Activated CD8-positive, alpha-beta T cell treated with anti-CD3 and anti-CD28 coated beads for 36 hours (primary cell): ENCODE measurements around the gene KIAA0408. TPM values are rescaled to one million over a fixed set of nuclear protein-coding genes. Genes with fewer than 3 reads are reported as not detected.

ENCODE experiments used
- ATAC-seq: fragments of 200-7000 bp; cut with Tn5 transposase; one replicate; pipeline ENCODE4 v1.10.0; 2021; ENCODE audit warnings: mild to moderate bottlenecking, moderate library complexity
- CTCF ChIA-PET: fragments of 350-600 bp; sonication (Branson Sonifier 250); formaldehyde crosslinking; loops from one replicate; lab custom pipeline; 2021; ENCODE audit warnings: antibody characterized with exemption; lab: Charles Lee
- POLR2A ChIA-PET: fragments of 350-600 bp; sonication (Branson Sonifier 250); formaldehyde crosslinking; loops from one replicate; lab custom pipeline; 2021; ENCODE audit warnings: antibody characterized with exemption; lab: Charles Lee
- DNase-seq: peaks from one replicate; pipeline ENCODE4 v3.0.0-alpha.2; 2020
- H3K27ac Mint-ChIP-seq: one replicate; pipeline ENCODE4 v1.8.0; 2021; ENCODE audit warnings: mild to moderate bottlenecking, mixed read lengths
- H3K27me3 Mint-ChIP-seq: one replicate; pipeline ENCODE4 v1.8.0; 2021; ENCODE audit warnings: mixed read lengths
- H3K36me3 Mint-ChIP-seq: one replicate; pipeline ENCODE4 v1.8.0; 2021; ENCODE audit warnings: low read depth, mixed read lengths
- H3K4me1 Mint-ChIP-seq: one replicate; pipeline ENCODE4 v1.8.0; 2021; ENCODE audit warnings: low read depth, mixed read lengths
- H3K4me3 Mint-ChIP-seq: one replicate; pipeline ENCODE4 v1.8.0; 2021; ENCODE audit warnings: mild to moderate bottlenecking, moderate library complexity, mixed read lengths
- H3K9me3 Mint-ChIP-seq: one replicate; pipeline ENCODE4 v1.8.0; 2021; ENCODE audit warnings: mixed read lengths
- CTCF ChIP-seq: fragments of 200-600 bp; IDR thresholded peaks from one replicate; pipeline ENCODE4 v1.8.0; 2022; ENCODE audit warnings: antibody characterized with exemption, mild to moderate bottlenecking
- intact Hi-C: fragments of 100-400 bp; cut with micrococcal nuclease; formaldehyde crosslinking; loops from one replicate; pipeline ENCODE4 v1.10.0; 2022
- total RNA-seq, 2 experiments: library from RNA; stranded (reverse); gene quantifications; one replicate each; pipeline ENCODE4 v1.2.3, GENCODE V29; 2021

KIAA0408 gene
- total RNA-seq, 2 experiments from 2014 or later, result 1.8 to 2.6 TPM

- H3K4me1 Mint-ChIP-seq, result no peaks in the 10 kb centered on the region
- no peak overlapping the region for H3K4me3 Mint-ChIP-seq
- POLR2A ChIA-PET, result no interaction called here
- no peaks in the 10 kb centered on the region for H3K36me3 Mint-ChIP-seq
- ATAC-seq (no peak), DNase-seq (no peak)
- no peak for TF ChIP-seq CTCF
- peaks cover 4% of the 10 kb centered on the region for H3K27me3 Mint-ChIP-seq
- no peaks in the 10 kb centered on the region for H3K9me3 Mint-ChIP-seq
- no peak overlapping the region for H3K27ac Mint-ChIP-seq
- intact Hi-C loops, result no loop called here
- CTCF ChIA-PET, result no interaction called here
These were observed 12.8 kb downstream of the KIAA0408 start for GRCh38 chr6:127446356-127446755.

- CTCF ChIA-PET, result no interaction called here
- H3K4me3 Mint-ChIP-seq, result no peak overlapping the region
- ATAC-seq, result no peak
- no peak overlapping the region for H3K27ac Mint-ChIP-seq
- no peak for DNase-seq
- intact Hi-C loops, result no loop called here
- no peaks in the 10 kb centered on the region for H3K4me1 Mint-ChIP-seq
- H3K9me3 Mint-ChIP-seq, result no peaks in the 10 kb centered on the region
- no peak for TF ChIP-seq CTCF
- POLR2A ChIA-PET, result no interaction called here
- H3K36me3 Mint-ChIP-seq, result no peaks in the 10 kb centered on the region
- H3K27me3 Mint-ChIP-seq, result peaks cover 7% of the 10 kb centered on the region
These were observed 17.3 kb downstream of the KIAA0408 start for GRCh38 chr6:127441881-127442280.

GRCh38 chr6:127439718-127440117, 19.5 kb downstream of the KIAA0408 start:
- Mint-ChIP-seq H3K36me3 (no peaks in the 10 kb centered on the region), H3K4me1 (no peaks in the 10 kb centered on the region), H3K27me3 (peaks cover 10% of the 10 kb centered on the region), H3K4me3 (no peak overlapping the region), H3K27ac (no peak overlapping the region), H3K9me3 (no peaks in the 10 kb centered on the region)
- ATAC-seq (no peak), DNase-seq (no peak)
- intact Hi-C loops, result no loop called here
- TF ChIP-seq CTCF, result no peak
- ChIA-PET CTCF (no interaction called here), POLR2A (no interaction called here)

GRCh38 chr6:127436578-127437110, 22.5 kb downstream of the KIAA0408 start:
- intact Hi-C loops, result no loop called here
- ChIA-PET POLR2A (no interaction called here), CTCF (no interaction called here)
- no peak for TF ChIP-seq CTCF
- H3K9me3 Mint-ChIP-seq, result no peaks in the 10 kb centered on the region
- H3K27me3 Mint-ChIP-seq, result peaks cover 6% of the 10 kb centered on the region
- H3K4me1 Mint-ChIP-seq, result no peaks in the 10 kb centered on the region
- DNase-seq (no peak), ATAC-seq (no peak)
- H3K36me3 Mint-ChIP-seq, result no peaks in the 10 kb centered on the region
- no peak overlapping the region for H3K4me3 Mint-ChIP-seq
- no peak overlapping the region for H3K27ac Mint-ChIP-seq

- Mint-ChIP-seq H3K27ac (no peak overlapping the region), H3K27me3 (peaks cover 6% of the 10 kb centered on the region), H3K36me3 (no peaks in the 10 kb centered on the region), H3K4me3 (no peak overlapping the region), H3K9me3 (no peaks in the 10 kb centered on the region), H3K4me1 (no peaks in the 10 kb centered on the region)
- intact Hi-C loops, result no loop called here
- ATAC-seq (no peak), DNase-seq (no peak)
- ChIA-PET CTCF (no interaction called here), POLR2A (no interaction called here)
- TF ChIP-seq CTCF, result no peak
These were observed 23.5 kb downstream of the KIAA0408 start for GRCh38 chr6:127435626-127436220.
